GM19035 (cell line): ENCODE data around the gene SLC13A2.

Experiments used
- ATAC-seq: cut with Tn5 transposase; IDR thresholded peaks from one replicate; pipeline ENCODE4 v1.9.1; 2021; ENCODE audit not compliant: unreplicated experiment

SLC13A2 gene

DNA sequence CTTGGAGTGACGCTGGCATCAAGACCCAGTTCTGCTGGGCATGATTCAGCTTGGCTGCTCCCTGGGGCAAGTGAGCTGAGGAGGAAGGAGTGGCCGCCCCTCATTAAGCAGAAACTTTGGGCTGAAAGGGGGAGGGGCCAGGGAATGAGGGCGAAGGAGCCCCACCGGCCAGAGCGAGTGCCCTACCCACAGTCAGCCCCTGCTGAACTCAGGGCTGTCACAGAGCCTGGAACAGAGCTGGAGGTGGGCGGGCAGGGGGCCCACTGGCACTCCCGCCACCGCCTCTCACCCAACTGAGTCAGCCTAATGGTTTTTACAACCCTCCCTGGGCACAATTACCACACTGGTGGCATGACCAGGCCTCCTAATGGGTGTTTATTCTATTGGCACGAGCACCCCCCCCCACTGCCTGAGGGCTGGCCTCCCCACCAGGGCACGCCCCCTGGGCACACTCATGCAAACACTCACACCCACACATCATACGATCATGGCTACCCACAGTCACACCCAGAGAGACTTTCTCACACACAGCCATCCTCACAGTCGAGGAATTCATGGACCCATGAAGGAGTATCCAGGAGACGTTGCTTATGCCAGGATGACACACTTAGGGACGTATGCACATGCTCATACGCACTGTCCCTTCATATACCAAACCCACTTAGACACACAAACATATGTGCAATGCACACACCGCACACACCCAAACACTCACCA lies 59.8 kb downstream of the SLC13A2 start:
- ATAC-seq = no peak

DNA sequence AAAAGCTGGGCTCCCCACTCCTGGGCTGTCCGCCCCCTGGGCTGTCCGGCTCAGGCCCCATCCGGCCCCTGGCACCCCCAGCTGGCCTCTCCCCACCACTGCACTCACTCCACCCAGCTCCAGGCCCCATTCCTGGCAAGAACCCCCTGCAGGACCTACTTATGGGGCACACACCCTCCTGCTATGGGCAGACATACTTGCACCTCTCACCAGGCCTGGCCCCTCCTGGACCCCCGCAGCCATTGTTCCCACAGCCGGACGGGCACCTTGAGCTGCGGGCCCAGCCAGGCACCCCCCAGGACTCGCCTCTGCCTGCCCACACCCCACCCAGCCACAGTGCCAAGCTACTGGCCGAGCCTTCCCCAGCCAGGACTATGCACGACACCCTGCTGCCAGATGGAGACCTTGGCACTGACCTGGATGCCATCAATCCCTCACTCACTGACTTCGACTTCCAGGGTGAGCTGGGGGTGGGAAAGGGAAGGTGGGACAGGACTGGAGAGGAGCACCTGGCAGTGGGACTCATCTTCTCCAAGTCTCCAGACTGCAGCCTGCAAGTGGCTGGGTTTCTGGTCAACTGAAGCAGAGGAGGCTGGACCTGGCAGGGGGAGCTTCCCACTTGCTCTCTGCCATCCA lies 61.4 kb downstream of the SLC13A2 start:
- ATAC-seq = no peak

DNA sequence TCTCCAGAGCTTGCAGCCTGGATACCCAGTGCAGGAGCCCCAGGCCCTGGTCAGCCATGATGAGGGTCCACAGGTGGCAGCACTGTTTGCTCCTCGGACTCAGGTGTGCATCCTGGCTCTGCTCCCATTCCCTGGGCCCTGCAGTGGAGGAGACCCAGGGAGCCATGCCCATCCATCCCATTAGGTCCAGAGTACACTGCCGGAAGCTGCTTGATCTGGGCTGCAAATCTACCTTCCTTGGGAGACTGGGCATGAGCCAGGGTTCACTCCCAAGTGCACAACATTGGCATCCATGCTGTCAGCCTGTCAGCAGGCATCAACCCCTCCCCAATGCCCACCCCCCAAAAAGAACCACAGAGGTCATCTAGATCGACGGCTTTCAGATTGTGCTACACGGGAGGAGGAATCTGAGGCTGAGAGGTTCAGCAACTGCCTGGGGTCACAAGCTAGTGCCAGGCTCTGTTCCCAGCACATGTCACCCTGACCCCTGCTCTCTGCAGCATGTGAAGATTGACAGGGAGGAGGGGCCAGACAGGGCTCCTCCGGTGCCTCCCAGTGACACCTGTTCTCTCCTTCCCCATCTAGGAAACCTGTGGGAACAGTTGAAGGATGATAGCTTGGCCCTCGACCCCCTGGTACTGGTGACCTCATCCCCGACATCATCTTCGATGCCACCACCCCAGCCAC lies 63.2 kb downstream of the SLC13A2 start:
- no peak for ATAC-seq

GRCh38 chr17:28537219-28537610 lies 63.8 kb downstream of the SLC13A2 start:
- no peak for ATAC-seq

GRCh38 chr17:28538296-28538895 lies 65.0 kb downstream of the SLC13A2 start:
- ATAC-seq = no peak

DNA sequence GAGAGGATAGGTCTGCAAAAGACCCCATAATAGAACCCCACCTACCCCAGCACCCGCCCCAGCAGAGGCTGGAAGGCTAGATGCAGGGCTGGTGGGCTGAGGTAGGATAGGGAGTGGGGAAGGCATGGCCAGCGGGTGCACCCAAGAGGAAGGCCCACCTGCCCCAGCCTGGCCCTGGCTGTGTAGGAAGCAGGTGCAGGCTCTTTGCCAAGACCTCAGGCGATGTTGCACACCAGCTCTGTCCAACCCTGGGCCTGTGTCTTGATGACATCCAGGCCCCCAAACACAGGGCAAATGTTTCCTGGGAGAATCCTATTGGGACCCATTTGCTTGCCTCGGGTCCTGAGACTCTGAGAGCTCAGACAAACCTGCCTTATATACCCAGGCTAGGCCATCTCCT lies 66.8 kb downstream of the SLC13A2 start:
- no peak for ATAC-seq

GRCh38 chr17:28541439-28541838 lies 68.0 kb downstream of the SLC13A2 start:
- ATAC-seq = no peak

- no peak for ATAC-seq
These were observed 71.1 kb downstream of the SLC13A2 start for GRCh38 chr17:28544402-28545140.

DNA sequence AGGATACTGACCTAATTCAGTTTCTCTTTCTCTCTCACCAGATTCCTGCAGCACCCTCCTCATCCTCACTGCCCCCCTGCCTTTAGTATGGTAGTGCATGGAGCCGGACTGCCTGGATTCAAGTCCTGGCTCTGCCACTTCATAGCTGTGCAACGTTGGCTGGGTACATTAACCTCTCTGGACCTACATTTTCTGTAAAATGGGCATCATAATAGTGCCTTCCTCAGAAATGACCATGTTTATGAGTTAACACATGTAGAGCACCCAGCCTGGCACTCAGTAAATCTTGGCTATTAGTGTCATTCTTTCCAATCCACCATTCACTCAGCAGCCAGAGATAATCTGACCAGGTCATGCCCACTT lies 71.7 kb downstream of the SLC13A2 start:
- ATAC-seq = no peak

- ATAC-seq = no peak
These were observed 72.5 kb downstream of the SLC13A2 start for GRCh38 chr17:28545787-28546415.

- no peak for ATAC-seq
These were observed 73.7 kb downstream of the SLC13A2 start for GRCh38 chr17:28547096-28547622.
